HEK293 (cell line): ENCODE measurements around the gene CRYZL1.
A peak's percentile ranks its signal among the peaks of the same experiment; 100 is the strongest.

Experiments used
- CTCF ChIA-PET: fragments of 350-600 bp; formaldehyde crosslinking; extraction: SDS; loops from one replicate; lab custom pipeline; 2021; ENCODE audit warnings: antibody characterized with exemption; lab: Yijun Ruan, JAX
- POLR2A ChIA-PET: fragments of 300-600 bp; formaldehyde crosslinking; extraction: SDS; loops from one replicate; lab custom pipeline; 2020; ENCODE audit warnings: antibody characterized with exemption, inconsistent platforms; lab: Yijun Ruan, JAX
- H3K27ac ChIP-seq: fragments of 200-500 bp; sonication (Bioruptor generic); 2 replicates; pipeline ENCODE4 v1.5.1; 2014; ENCODE audit warnings: low read depth, low read length, control low read depth, inconsistent platforms; ENCODE audit errors: extremely low read depth
- H3K36me3 ChIP-seq, 2 experiments: fragments of 200-500 bp in 1 of 2; sonication (Bioruptor generic) in 1 of 2; 1 replicate in 1 of 2; 2 replicates in 1 of 2; pipeline ENCODE4 v1.5.1; 2014 to 2017; ENCODE audit warnings: inconsistent platforms in 2 of 2, low read length in 2 of 2; ENCODE audit not compliant: control insufficient read depth in 2 of 2, insufficient read depth in 1 of 2
- H3K4me1 ChIP-seq: fragments of 200-500 bp; sonication (Bioruptor generic); 2 replicates; pipeline ENCODE4 v1.5.1; 2014; ENCODE audit warnings: mild to moderate bottlenecking, low read length, inconsistent platforms; ENCODE audit not compliant: control insufficient read depth, insufficient read depth
- H3K4me3 ChIP-seq: 2 replicates; pipeline ENCODE4 v1.5.1; 2011; ENCODE audit warnings: low read depth, mild to moderate bottlenecking, control low read depth, low read length, moderate library complexity
- H3K9me3 ChIP-seq: fragments of 200-500 bp; sonication (Bioruptor generic); 2 replicates; pipeline ENCODE4 v1.5.1; 2014; ENCODE audit warnings: low read depth, low read length, inconsistent platforms; ENCODE audit not compliant: control insufficient read depth, insufficient read depth
- SCRT2 ChIP-seq: fragments of 450-650 bp; formaldehyde crosslinking; IDR thresholded peaks from 2 replicates; pipeline ENCODE4 v1.5.1; 2016; ENCODE audit warnings: missing biosample characterization, missing genetic modification characterization
- ZFP41 ChIP-seq: fragments of 450-650 bp; formaldehyde crosslinking; IDR thresholded peaks from 2 replicates; pipeline ENCODE4 v1.5.1; 2016; ENCODE audit warnings: missing biosample characterization, missing genetic modification characterization, borderline replicate concordance
- ZNF146 ChIP-seq: fragments of 450-650 bp; formaldehyde crosslinking; IDR thresholded peaks from 2 replicates; pipeline ENCODE4 v1.5.1; 2016; ENCODE audit warnings: missing biosample characterization, missing genetic modification characterization
- ZNF394 ChIP-seq: fragments of 450-650 bp; formaldehyde crosslinking; IDR thresholded peaks from 2 replicates; pipeline ENCODE4 v1.5.1; 2016; ENCODE audit warnings: missing biosample characterization, missing genetic modification characterization, mild to moderate bottlenecking, moderate library complexity, borderline replicate concordance
- ZNF426 ChIP-seq: fragments of 450-650 bp; formaldehyde crosslinking; IDR thresholded peaks from 2 replicates; pipeline ENCODE4 v1.5.1; 2017; ENCODE audit warnings: missing biosample characterization, missing genetic modification characterization, mild to moderate bottlenecking, inconsistent platforms, moderate library complexity
- ZNF623 ChIP-seq: fragments of 450-650 bp; formaldehyde crosslinking; IDR thresholded peaks from 2 replicates; pipeline ENCODE4 v1.5.1; 2016; ENCODE audit warnings: missing biosample characterization, missing genetic modification characterization
- ZNF664 ChIP-seq: fragments of 450-650 bp; formaldehyde crosslinking; IDR thresholded peaks from 2 replicates; pipeline ENCODE4 v1.5.1; 2016; ENCODE audit warnings: missing biosample characterization, missing genetic modification characterization
- ZXDB ChIP-seq: fragments of 450-650 bp; formaldehyde crosslinking; IDR thresholded peaks from 2 replicates; pipeline ENCODE4 v1.5.1; 2016; ENCODE audit warnings: missing biosample characterization, missing genetic modification characterization
- TF ChIP-seq, protein P1 (sequence below): fragments of 450-650 bp; formaldehyde crosslinking; conservative IDR thresholded peaks from 2 replicates; pipeline ENCODE4 v1.5.1; 2016; ENCODE audit warnings: low read depth, missing biosample characterization, missing genetic modification characterization
- TF ChIP-seq, protein P2 (sequence below): fragments of 450-650 bp; formaldehyde crosslinking; IDR thresholded peaks from 2 replicates; pipeline ENCODE4 v1.5.1; 2017; ENCODE audit warnings: missing biosample characterization, missing genetic modification characterization
- TF ChIP-seq, protein P3 (sequence below): fragments of 450-650 bp; formaldehyde crosslinking; IDR thresholded peaks from 2 replicates; pipeline ENCODE4 v1.5.1; 2016; ENCODE audit warnings: missing biosample characterization, missing genetic modification characterization
- TF ChIP-seq, protein P4 (sequence below): fragments of 450-650 bp; formaldehyde crosslinking; IDR thresholded peaks from 2 replicates; pipeline ENCODE4 v1.5.1; 2016; ENCODE audit warnings: missing biosample characterization, missing genetic modification characterization

The CRYZL1 gene

DNA sequence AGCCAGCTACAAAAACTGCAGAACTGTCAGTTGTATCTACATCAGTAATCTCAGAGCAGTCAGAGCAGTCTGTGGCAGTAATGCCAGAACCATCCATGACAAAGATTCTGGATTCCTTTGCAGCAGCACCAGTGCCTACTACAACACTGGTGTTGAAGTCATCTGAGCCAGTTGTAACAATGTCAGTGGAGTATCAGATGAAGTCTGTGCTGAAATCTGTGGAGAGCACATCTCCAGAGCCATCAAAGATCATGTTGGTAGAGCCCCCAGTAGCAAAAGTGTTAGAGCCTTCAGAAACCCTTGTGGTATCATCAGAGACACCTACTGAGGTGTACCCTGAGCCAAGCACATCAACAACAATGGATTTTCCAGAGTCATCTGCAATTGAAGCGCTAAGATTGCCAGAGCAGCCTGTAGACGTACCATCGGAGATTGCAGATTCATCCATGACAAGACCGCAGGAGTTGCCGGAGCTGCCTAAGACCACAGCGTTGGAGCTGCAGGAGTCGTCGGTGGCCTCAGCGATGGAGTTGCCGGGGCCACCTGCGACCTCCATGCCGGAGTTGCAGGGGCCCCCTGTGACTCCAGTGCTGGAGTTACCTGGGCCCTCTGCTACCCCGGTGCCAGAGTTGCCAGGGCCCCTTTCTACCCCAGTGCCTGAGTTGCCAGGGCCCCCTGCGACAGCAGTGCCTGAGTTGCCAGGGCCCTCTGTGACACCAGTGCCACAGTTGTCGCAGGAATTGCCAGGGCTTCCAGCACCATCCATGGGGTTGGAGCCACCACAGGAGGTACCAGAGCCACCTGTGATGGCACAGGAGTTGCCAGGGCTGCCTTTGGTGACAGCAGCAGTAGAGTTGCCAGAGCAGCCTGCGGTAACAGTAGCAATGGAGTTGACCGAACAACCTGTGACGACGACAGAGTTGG lies 91.4 kb downstream of the CRYZL1 start (continued):
- TF ChIP-seq, protein P1, sequence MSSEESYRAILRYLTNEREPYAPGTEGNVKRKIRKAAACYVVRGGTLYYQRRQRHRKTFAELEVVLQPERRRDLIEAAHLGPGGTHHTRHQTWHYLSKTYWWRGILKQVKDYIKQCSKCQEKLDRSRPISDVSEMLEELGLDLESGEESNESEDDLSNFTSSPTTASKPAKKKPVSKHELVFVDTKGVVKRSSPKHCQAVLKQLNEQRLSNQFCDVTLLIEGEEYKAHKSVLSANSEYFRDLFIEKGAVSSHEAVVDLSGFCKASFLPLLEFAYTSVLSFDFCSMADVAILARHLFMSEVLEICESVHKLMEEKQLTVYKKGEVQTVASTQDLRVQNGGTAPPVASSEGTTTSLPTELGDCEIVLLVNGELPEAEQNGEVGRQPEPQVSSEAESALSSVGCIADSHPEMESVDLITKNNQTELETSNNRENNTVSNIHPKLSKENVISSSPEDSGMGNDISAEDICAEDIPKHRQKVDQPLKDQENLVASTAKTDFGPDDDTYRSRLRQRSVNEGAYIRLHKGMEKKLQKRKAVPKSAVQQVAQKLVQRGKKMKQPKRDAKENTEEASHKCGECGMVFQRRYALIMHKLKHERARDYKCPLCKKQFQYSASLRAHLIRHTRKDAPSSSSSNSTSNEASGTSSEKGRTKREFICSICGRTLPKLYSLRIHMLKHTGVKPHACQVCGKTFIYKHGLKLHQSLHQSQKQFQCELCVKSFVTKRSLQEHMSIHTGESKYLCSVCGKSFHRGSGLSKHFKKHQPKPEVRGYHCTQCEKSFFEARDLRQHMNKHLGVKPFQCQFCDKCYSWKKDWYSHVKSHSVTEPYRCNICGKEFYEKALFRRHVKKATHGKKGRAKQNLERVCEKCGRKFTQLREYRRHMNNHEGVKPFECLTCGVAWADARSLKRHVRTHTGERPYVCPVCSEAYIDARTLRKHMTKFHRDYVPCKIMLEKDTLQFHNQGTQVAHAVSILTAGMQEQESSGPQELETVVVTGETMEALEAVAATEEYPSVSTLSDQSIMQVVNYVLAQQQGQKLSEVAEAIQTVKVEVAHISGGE (tag by site-specific recombination): no peak

DNA sequence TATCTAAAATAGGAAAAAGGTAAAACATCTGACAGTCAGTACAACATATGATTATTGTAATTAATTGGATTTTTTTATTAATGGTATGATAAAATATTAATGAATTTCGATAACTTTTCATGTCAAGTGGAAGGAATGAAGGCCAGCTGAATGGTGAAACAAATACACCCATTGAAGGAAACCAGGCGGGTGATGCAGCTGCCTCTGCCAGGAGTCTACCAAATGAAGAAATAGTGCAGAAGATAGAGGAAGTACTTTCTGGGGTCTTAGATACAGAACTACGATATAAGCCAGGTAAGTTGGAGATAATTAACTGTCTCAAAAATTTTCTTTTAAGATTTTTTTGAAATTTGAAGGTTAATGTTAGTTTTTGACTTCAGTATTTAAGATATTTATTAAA lies 95.5 kb downstream of the CRYZL1 start:
- Histone ChIP-seq H3K9me3 (no peaks in the 10 kb centered on the region), H3K36me3 (peaks cover 34 to 48% of the 10 kb centered on the region in 2 experiments), H3K4me1 (peaks cover 7% of the 10 kb centered on the region), H3K4me3 (no peak overlapping the region), H3K27ac (no peak overlapping the region)
- POLR2A ChIA-PET: interaction anchor here (0.9 kb wide), 1 partner anchor 66 kb away, joined by 4 read pairs; the partner anchor contains the start of gene TMEM50B
- TF ChIP-seq, protein P2, sequence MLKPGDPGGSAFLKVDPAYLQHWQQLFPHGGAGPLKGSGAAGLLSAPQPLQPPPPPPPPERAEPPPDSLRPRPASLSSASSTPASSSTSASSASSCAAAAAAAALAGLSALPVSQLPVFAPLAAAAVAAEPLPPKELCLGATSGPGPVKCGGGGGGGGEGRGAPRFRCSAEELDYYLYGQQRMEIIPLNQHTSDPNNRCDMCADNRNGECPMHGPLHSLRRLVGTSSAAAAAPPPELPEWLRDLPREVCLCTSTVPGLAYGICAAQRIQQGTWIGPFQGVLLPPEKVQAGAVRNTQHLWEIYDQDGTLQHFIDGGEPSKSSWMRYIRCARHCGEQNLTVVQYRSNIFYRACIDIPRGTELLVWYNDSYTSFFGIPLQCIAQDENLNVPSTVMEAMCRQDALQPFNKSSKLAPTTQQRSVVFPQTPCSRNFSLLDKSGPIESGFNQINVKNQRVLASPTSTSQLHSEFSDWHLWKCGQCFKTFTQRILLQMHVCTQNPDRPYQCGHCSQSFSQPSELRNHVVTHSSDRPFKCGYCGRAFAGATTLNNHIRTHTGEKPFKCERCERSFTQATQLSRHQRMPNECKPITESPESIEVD (tag by site-specific recombination): no peak
- TF ChIP-seq, protein P3, sequence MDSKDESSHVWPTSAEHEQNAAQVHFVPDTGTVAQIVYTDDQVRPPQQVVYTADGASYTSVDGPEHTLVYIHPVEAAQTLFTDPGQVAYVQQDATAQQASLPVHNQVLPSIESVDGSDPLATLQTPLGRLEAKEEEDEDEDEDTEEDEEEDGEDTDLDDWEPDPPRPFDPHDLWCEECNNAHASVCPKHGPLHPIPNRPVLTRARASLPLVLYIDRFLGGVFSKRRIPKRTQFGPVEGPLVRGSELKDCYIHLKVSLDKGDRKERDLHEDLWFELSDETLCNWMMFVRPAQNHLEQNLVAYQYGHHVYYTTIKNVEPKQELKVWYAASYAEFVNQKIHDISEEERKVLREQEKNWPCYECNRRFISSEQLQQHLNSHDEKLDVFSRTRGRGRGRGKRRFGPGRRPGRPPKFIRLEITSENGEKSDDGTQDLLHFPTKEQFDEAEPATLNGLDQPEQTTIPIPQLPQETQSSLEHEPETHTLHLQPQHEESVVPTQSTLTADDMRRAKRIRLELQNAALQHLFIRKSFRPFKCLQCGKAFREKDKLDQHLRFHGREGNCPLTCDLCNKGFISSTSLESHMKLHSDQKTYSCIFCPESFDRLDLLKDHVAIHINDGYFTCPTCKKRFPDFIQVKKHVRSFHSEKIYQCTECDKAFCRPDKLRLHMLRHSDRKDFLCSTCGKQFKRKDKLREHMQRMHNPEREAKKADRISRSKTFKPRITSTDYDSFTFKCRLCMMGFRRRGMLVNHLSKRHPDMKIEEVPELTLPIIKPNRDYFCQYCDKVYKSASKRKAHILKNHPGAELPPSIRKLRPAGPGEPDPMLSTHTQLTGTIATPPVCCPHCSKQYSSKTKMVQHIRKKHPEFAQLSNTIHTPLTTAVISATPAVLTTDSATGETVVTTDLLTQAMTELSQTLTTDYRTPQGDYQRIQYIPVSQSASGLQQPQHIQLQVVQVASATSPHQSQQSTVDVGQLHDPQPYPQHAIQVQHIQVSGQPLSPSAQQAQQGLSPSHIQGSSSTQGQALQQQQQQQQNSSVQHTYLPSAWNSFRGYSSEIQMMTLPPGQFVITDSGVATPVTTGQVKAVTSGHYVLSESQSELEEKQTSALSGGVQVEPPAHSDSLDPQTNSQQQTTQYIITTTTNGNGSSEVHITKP (tag by site-specific recombination): peak; percentile 3; the same call in 1 of the 2 replicates
- TF ChIP-seq ZNF426 (tag by site-specific recombination): no peak
- CTCF ChIA-PET: no interaction called here

DNA sequence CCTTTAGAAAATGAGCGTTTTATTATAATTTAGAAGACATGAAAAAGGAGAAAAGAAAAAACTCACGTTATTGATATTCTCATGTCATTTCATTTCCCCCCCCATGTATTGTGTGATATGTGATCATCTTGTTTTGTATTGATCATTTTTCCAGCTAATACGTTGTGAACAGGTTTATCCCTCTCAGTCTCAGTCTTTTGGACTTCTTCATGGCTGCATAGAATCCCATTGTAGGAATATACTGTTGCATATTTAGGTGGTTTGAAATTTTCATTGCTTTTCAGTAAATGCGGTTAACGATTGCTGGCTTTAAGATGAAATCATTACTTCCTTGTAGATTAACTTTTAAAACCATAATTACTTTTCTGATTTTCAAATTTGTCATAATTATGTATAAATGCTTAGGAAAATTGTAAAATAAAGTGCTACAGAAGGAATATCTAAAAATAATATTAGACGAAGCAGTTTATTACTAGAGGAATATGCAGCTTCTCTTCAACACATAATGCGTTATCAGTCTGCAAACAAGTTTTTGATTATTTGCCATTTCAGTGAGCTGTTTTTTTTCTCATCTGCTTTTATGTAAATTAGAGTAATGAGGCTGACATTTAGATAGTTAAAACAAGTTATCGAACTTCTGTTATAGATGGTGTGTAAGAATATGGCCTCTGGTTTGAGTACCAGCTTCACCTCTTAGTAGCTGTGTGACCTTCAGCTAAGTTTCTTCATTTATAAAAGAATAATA lies 96.9 kb downstream of the CRYZL1 start:
- Histone ChIP-seq H3K4me3 (peak overlapping the region; percentile 98), H3K36me3 (peaks cover 35 to 38% of the 10 kb centered on the region in 2 experiments), H3K4me1 (peaks cover 12% of the 10 kb centered on the region), H3K27ac (peak overlapping the region; percentile 3; the same call in 1 of the 2 replicates), H3K9me3 (no peaks in the 10 kb centered on the region)
- CTCF ChIA-PET: interaction anchor here (0.6 to 1.1 kb wide), 4 partner anchors 39 to 355 kb away, joined by 3 to 4 read pairs (median 3); partner anchors contain the start of gene TMEM50B
- POLR2A ChIA-PET: interaction anchor here (0.6 to 3.3 kb wide), 3 partner anchors 12 to 65 kb away, joined by 3 to 20 read pairs (median 15); partner anchors contain the start of genes DONSON and TMEM50B
- TF ChIP-seq ZNF426 (tag by site-specific recombination) (peak; percentile 5; the same call in 1 of the 2 replicates), ZXDB (tag by site-specific recombination) (0 out of 2 replicates have a peak, but pooled peaks have one; percentile 12), ZNF664 (tag by site-specific recombination) (0 out of 2 replicates have a peak, but pooled peaks have one; percentile 5), ZFP41 (no peak), SCRT2 (tag by site-specific recombination) (peak; percentile 75), ZNF394 (0 out of 2 replicates have a peak, but pooled peaks have one; percentile 24), ZNF623 (tag by site-specific recombination) (0 out of 2 replicates have a peak, but pooled peaks have one; percentile 5), ZNF146 (tag by site-specific recombination) (peak; percentile 94)
- TF ChIP-seq, protein P4, sequence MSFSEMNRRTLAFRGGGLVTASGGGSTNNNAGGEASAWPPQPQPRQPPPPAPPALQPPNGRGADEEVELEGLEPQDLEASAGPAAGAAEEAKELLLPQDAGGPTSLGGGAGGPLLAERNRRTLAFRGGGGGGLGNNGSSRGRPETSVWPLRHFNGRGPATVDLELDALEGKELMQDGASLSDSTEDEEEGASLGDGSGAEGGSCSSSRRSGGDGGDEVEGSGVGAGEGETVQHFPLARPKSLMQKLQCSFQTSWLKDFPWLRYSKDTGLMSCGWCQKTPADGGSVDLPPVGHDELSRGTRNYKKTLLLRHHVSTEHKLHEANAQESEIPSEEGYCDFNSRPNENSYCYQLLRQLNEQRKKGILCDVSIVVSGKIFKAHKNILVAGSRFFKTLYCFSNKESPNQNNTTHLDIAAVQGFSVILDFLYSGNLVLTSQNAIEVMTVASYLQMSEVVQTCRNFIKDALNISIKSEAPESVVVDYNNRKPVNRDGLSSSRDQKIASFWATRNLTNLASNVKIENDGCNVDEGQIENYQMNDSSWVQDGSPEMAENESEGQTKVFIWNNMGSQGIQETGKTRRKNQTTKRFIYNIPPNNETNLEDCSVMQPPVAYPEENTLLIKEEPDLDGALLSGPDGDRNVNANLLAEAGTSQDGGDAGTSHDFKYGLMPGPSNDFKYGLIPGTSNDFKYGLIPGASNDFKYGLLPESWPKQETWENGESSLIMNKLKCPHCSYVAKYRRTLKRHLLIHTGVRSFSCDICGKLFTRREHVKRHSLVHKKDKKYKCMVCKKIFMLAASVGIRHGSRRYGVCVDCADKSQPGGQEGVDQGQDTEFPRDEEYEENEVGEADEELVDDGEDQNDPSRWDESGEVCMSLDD (tag by site-specific recombination): no peak
